Esophagus squamous epithelium (tissue), 5 donors: ENCODE measurements around the gene ADRA1B. TPM values are rescaled to one million over a fixed set of nuclear protein-coding genes. Genes with fewer than 3 reads are reported as not detected.

Source experiments
- DNase-seq: peaks from one replicate; lab custom pipeline; 2025; lab: John Stamatoyannopoulos, UW
- H3K27ac ChIP-seq, 4 donors: fragments of 200-600 bp; sonication (generic); one replicate each; pipeline ENCODE4 v1.5.1; 2016 to 2019; ENCODE audit warnings: mild to moderate bottlenecking in 1 of 4
- H3K27me3 ChIP-seq, 4 donors: fragments of 200-600 bp; sonication (generic); 1 replicate in 3 of 4; 2 replicates in 1 of 4; pipeline versions ENCODE4 v1.5.1 to v1.6.0; 2017 to 2021; ENCODE audit warnings: antibody characterized with exemption in 1 of 4
- H3K36me3 ChIP-seq, 3 donors: fragments of 200-600 bp; sonication (generic); one replicate each; pipeline ENCODE4 v1.5.1; 2016 to 2019
- H3K4me1 ChIP-seq, 3 donors: fragments of 200-600 bp; sonication (generic); one replicate each; pipeline ENCODE4 v1.5.1; 2017 to 2019
- H3K4me3 ChIP-seq, 4 donors: fragments of 200-600 bp; sonication (generic); 1 replicate in 3 of 4; 2 replicates in 1 of 4; pipeline ENCODE4 v1.5.1; 2016 to 2019; ENCODE audit warnings: mild to moderate bottlenecking in 2 of 4, moderate library complexity in 1 of 4
- H3K9me3 ChIP-seq, 3 donors: fragments of 200-600 bp; sonication (generic); one replicate each; pipeline ENCODE4 v1.5.1; 2016 to 2019
- CTCF ChIP-seq, 6 experiments: fragments of 450-650 bp in 4 of 6; fragments of 200-600 bp in 2 of 6; sonication (generic) in 2 of 6; IDR thresholded peaks; one replicate each; pipeline ENCODE4 v1.5.1; 2016 to 2019; ENCODE audit warnings: antibody characterized with exemption in 6 of 6, mild to moderate bottlenecking in 4 of 6, moderate library complexity in 4 of 6
- POLR2A ChIP-seq, 4 donors: fragments of 450-650 bp; IDR thresholded peaks; one replicate each; pipeline ENCODE4 v1.6.1; 2017; ENCODE audit warnings: antibody characterized with exemption in 4 of 4, mild to moderate bottlenecking in 4 of 4, moderate library complexity in 3 of 4
- WGBS, 2 donors: methylation state at CpG; one replicate each; pipeline ENCODE4 v1.1.5; 2018; 5-methylcytosine and 5-hydroxymethylcytosine counted together
- intact Hi-C: fragments of 100-400 bp; cut with DNase I; formaldehyde crosslinking; loops from one replicate; pipeline ENCODE4 v1.15.0; 2022
- total RNA-seq, 4 donors: library from RNA; depleted of rRNA; stranded (reverse); fragments of >200 nt; gene quantifications; one replicate each; pipeline ENCODE4 v1.1.0, GENCODE V29; 2016
- donor health status: DM: yes; HTN: yes; CAD: no.

ADRA1B gene
- total RNA-seq, 4 donors from 2014 or later = 1.3 TPM; not detected in 3

DNA sequence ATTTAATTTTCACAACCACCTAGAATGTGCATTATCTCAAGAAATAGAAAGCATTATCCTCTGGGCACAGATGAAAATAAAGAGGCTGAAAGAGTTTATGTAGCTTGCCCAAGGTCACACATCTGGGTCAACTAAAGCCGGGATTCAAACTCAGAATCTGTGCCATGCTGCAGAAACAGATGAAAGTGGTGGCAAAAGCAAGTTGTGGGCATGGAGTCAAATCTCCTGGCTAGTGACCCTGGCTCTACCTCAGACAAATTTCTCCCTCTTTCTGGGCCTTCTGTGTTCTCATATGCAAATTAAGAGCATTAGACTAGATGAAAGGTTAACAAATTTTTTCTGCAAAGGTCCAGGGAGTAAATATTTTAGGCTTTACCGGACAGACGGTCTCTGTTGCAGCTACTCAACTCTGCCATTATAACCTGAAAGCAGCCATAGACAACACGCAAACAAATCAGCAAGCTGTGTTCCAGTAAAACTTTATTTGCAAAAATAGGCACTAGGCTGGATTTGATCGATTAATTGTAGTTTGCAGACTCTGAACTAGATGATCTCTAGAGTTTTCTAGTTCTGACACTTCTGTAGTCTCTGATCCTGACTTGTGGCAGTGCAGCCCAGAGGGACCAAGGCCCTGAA lies 6.0 kb upstream of the ADRA1B start:
- Histone ChIP-seq H3K9me3 (no peaks in the 10 kb centered on the region), H3K27ac (no peak overlapping the region), H3K4me3 (no peak overlapping the region), H3K27me3 (peaks cover 0 to 31% (median 0%) of the 10 kb centered on the region in 4 donors), H3K36me3 (no peaks in the 10 kb centered on the region), H3K4me1 (peaks cover 0 to 52% (median 15%) of the 10 kb centered on the region in 3 donors)
- TF ChIP-seq POLR2A (IDR thresholded peaks at IDR 0.05) (no peak), CTCF (IDR thresholded peaks at IDR 0.05) (no peak)
- intact Hi-C loops = no loop called here
- DNase-seq = no peak
- whole genome bisulfite sequencing, 2 donors = 89 to 90% methylated on average over 5 of the region's 5 CpGs

DNA sequence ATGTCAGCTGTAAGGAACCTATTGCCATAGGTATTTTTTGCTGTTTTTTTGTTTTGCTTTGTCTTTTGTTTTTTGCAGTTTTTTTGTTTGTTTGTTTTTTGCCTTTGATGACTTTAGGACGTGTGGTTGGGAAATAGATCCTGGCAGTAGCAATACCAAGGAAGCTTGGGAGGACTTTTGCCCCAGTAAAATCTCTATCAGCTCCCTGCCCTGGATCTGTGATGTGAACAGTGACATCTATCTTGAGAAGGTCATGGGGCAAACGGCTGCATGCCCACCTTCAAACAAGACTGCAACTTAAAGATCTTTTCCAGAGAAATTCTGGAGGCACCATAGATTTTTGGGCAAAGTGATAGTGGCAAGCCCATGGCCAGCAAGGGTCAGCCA lies 5.4 kb upstream of the ADRA1B start:
- no peak for DNase-seq
- intact Hi-C loops = no loop called here
- Histone ChIP-seq H3K27me3 (peaks cover 0 to 36% (median 0%) of the 10 kb centered on the region in 4 donors), H3K27ac (no peak overlapping the region), H3K4me1 (peaks cover 0 to 52% (median 15%) of the 10 kb centered on the region in 3 donors), H3K9me3 (no peaks in the 10 kb centered on the region), H3K36me3 (no peaks in the 10 kb centered on the region), H3K4me3 (no peak overlapping the region)
- 55 to 60% methylated on average over 2 of the region's 2 CpGs for WGBS, 2 donors
- no peak for TF ChIP-seq CTCF (IDR thresholded peaks at IDR 0.05)
- no peak for TF ChIP-seq POLR2A (IDR thresholded peaks at IDR 0.05)

- no peak for TF ChIP-seq POLR2A (IDR thresholded peaks at IDR 0.05)
- no peak for DNase-seq
Measured at GRCh38 chr5:159911349-159911748, 4.9 kb upstream of the ADRA1B start.

GRCh38 chr5:159912033-159912800 lies 4.1 kb upstream of the ADRA1B start:
- Histone ChIP-seq H3K27me3 (peaks cover 0 to 50% (median 0%) of the 10 kb centered on the region in 4 donors), H3K27ac (peak overlapping the region in 2 of 4 donors; percentile 52 to 75), H3K4me3 (no peak overlapping the region), H3K4me1 (peaks cover 3 to 57% (median 15%) of the 10 kb centered on the region in 3 donors), H3K36me3 (no peaks in the 10 kb centered on the region), H3K9me3 (no peaks in the 10 kb centered on the region)
- intact Hi-C loops = no loop called here
- TF ChIP-seq CTCF (IDR thresholded peaks at IDR 0.05) = no peak
- TF ChIP-seq POLR2A (IDR thresholded peaks at IDR 0.05) = no peak
- 56 to 71% methylated on average over 4 of the region's 4 CpGs for WGBS, 2 donors
- DNase-seq = no peak

More at GRCh38 chr5:159911349-159911748, 4.9 kb upstream of the ADRA1B start:
- intact Hi-C loops = no loop called here
- 95 to 100% methylated on average over 1 to 4 of the region's 4 CpGs for WGBS, 2 donors
- no peak overlapping the region for H3K4me3 ChIP-seq
- H3K27me3 ChIP-seq = peaks cover 0 to 41% (median 0%) of the 10 kb centered on the region in 4 donors
- H3K36me3 ChIP-seq = no peaks in the 10 kb centered on the region
- peaks cover 3 to 57% (median 15%) of the 10 kb centered on the region in 3 donors for H3K4me1 ChIP-seq
- no peak overlapping the region for H3K27ac ChIP-seq
- no peaks in the 10 kb centered on the region for H3K9me3 ChIP-seq

- no peak for DNase-seq
- no peaks in the 10 kb centered on the region for H3K36me3 ChIP-seq
- TF ChIP-seq CTCF (IDR thresholded peaks at IDR 0.05) (no peak), POLR2A (IDR thresholded peaks at IDR 0.05) (no peak)
- peak overlapping the region in 2 of 4 donors; percentile 52 to 75 for H3K27ac ChIP-seq
- peaks cover 3 to 55% (median 15%) of the 10 kb centered on the region in 3 donors for H3K4me1 ChIP-seq
- no peaks in the 10 kb centered on the region for H3K9me3 ChIP-seq
- H3K4me3 ChIP-seq = no peak overlapping the region
- H3K27me3 ChIP-seq = peaks cover 0 to 58% (median 0%) of the 10 kb centered on the region in 4 donors
- 22 to 24% methylated on average over 4 to 6 of the region's 6 CpGs for WGBS, 2 donors
- intact Hi-C loops = no loop called here
Measured at GRCh38 chr5:159913048-159913447, 3.2 kb upstream of the ADRA1B start.
